ENCODE measurements around the gene IHH.

GRCh38 chr2:219084791-219085190 lies 24.1 kb upstream of the IHH start:
- TF ChIP-seq CTCF (conservative IDR thresholded peaks at IDR 0.05; ENCODE audit: low read depth, low read length) (no peak), EZH2 (IDR thresholded peaks at IDR 0.05; ENCODE audit: low read length, unreplicated experiment) (no peak), EZH2phosphoT487 (IDR thresholded peaks at IDR 0.05; ENCODE audit: borderline replicate concordance, low read length) (no peak)

Measured in PC-3 (cell line).